ENCODE results near the gene TMEM183A.

DNA sequence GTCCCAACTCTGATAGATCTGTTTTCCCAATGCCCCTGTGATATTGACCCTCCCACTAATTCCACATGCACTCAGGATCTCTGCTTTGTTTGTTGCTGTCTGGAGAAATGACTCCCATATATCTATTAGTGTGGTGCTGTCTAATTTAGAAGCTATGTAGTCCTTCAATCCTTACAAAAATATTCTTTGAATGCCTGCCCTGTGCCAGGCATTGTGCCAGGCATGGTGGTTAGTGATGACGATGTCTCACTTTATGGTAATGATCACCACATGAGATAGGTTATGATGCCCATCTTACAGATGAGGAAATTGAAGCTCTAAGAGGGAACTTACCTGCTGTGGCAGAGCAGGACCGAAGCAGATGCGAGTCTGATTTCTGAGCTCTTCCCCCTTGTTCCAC lies 65.7 kb downstream of the TMEM183A start:
- no peak for TF ChIP-seq EZH2 (IDR thresholded peaks at IDR 0.05)
- TF ChIP-seq POLR2AphosphoS5 (IDR thresholded peaks at IDR 0.05; ENCODE audit: borderline replicate concordance, low read depth, low read length): no peak

All from SK-N-MC (cell line).